GM12874 (cell line): Measurements from ENCODE around the gene SLC2A4RG.
A peak's percentile ranks its signal among the peaks of the same experiment; 100 is the strongest.

Source experiments
- TF ChIP-seq, protein P1 (sequence below): IDR thresholded peaks from 2 replicates; pipeline ENCODE4 v1.5.1; 2011; ENCODE audit warnings: low read depth, mild to moderate bottlenecking, control low read depth, low read length, moderate library complexity; ENCODE audit not compliant: insufficient read depth

The SLC2A4RG gene

DNA sequence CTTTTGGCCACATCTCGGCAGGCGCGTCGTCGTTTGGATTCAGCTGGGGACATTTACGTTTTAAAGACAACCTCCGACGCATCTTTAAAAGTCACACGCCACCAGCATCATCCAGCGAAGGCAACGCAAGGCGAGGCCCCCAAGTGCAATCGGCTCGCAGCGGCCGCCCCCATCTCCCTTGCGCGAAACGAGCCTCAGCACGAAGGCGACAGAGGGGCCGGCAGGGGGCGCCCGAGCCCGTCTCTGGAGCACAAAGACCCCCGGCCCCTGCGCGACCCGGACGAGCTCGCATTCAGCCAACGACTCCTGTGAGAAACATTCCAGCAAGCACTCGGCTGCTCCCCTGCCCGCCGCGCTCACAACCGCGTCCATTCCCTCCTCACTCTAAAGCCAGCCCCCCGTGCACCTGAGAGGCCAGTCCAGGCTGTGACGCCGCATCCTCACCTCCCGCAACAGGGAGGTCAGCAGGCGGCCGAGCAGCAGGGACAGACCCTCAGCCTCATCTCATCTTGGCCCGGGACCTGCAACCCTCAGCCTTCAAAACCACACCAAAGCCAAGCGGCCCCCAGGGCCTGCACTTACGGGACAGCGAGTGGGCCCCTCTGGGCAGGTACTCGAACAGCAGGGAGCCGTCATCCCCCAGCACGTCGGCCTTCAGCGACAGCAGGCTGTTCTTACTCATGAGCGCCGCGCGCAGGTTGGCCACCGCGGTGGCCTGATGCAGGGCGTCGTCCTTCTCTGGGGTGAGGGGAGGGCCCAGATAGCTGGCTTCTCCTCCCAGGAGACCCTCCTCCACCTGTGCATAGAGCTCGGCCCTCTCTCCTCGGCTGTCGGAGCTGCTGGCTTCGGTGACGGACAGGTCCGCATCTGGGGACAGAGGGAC is 35.8 kb downstream of the SLC2A4RG start:
- TF ChIP-seq, protein P1, sequence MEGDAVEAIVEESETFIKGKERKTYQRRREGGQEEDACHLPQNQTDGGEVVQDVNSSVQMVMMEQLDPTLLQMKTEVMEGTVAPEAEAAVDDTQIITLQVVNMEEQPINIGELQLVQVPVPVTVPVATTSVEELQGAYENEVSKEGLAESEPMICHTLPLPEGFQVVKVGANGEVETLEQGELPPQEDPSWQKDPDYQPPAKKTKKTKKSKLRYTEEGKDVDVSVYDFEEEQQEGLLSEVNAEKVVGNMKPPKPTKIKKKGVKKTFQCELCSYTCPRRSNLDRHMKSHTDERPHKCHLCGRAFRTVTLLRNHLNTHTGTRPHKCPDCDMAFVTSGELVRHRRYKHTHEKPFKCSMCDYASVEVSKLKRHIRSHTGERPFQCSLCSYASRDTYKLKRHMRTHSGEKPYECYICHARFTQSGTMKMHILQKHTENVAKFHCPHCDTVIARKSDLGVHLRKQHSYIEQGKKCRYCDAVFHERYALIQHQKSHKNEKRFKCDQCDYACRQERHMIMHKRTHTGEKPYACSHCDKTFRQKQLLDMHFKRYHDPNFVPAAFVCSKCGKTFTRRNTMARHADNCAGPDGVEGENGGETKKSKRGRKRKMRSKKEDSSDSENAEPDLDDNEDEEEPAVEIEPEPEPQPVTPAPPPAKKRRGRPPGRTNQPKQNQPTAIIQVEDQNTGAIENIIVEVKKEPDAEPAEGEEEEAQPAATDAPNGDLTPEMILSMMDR: no peak

DNA sequence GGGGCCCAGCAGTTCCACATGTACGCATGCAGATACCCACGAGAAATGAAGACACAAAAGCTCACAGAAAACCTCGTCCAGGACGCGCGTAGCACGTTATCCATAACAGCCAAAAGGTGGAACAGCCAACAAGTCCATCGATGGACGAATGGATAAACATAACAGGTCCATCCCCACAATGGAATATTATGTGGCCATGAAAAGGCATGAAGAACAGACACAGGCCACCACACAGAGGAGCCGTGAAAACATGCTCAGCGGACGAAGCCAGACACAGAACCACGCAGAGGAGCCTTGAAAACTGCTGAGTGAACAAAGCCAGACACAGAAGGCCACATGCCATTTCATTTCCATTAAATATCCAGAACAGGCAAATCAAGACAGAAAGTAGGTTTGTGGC is 38.0 kb downstream of the SLC2A4RG start:
- TF ChIP-seq, protein P1: no peak

DNA sequence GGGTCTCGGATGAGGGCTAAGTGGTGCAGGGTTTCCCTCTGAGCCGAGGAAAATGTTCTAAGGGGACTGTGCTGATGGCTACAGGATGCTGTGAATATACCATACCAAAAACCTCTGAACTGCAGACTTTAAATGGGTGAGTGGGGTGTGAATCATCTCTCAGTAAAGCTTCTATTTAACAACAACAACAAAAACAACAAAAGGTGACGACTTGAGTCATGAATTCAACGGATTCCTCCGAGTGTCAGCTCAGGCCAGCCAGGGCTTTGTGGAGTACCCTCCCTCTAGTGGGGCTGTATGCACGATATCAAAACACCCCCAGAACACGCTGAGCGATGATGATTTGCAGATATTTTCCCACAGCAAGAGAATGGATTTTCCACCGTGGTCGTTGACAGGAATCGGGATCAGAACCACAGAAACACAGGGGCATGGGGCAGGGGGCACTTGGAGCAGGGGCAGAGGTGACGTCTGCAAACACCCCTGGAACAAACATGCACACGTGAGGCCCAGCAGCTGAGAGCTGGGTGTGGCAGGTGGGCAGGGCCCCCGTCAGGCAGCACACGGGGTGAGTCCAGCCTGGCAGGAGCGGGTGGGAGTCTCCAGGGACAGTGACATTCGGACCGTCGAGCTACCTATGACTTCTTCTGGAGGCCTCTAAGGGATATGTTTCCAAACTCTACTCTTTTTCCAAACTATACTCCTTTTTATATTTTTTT is 38.6 kb downstream of the SLC2A4RG start:
- TF ChIP-seq, protein P1: no peak

DNA sequence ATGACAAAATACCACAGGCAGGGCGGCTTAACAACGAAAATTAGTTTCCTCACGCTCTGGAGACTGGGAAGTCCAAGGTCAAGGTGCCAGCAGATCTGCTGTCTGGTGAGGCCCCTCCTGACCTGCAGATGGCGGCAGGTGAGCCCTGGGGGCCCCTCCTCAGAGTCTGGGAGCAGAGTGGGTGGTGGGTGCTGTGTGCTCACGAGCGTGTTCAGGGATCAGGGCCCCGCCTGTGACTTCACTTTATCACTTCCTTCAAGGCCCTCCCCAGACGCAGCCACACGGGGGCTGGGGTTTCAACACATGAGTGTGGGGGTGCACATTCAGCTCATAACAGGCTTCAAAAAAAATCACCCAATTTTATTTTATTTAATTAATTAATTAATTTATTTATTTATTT is 39.3 kb downstream of the SLC2A4RG start:
- TF ChIP-seq, protein P1: 0 out of 2 replicates have a peak, but pooled peaks have one; percentile 6

DNA sequence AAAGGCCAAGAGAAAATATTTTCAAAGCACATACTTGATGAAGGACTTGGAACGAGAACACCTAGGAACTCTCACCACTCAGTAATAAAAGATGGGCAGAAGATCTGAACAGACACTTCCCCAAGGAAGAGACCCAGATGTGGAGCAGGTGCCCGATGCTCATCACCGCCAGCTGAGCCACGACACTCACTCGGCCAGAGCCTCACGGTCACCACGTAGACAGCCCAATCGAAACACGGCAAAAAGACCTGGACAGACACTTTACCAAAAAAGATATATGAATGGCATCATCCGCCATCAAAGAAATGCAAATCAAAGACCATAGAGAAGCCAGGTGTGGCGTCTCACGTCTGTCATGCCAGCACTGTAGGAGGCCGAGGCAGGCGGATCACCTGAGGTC is 41.6 kb downstream of the SLC2A4RG start:
- TF ChIP-seq, protein P1: no peak

DNA sequence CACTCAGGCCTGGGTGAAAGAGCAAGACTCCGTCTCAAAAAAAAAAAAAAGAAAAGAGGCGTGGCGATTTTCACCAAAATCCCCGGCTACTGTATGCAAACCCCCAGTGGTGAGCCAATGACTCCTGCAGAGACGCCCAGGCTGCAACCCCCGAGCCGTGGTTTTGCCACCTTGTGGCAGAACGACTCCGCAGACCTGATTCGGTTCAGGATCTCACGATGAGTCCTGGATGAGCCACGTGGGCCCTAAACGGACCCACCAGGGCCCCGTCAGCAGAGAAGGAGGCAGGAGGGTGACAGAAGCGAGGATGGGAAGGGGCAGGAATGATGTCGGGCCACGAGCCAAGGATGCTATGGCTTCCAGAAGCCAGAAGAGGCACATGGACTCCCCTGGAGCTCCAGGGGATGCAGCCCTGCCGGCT is 42.5 kb downstream of the SLC2A4RG start:
- TF ChIP-seq, protein P1: no peak

DNA sequence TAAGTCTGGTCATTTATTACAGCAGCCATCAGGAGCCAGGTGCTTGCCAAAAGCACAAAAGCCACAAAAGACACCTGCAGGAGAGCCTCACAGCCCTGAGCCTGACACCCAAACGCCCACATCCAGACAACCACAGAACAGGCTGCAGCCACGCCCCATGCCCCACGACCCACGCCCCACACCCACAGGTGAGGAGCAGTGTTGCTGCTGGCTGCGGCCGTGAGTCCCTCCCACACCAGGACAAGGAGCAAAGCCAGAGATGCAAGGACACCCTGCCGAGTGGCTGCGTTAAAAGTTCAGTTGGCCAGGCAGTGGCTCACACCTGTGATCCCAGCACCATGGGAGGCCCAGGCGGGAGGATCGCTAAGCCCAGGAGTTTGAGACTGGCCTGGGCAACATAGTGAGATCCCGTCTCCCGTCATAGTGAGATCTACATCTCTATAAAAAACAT is 43.0 kb downstream of the SLC2A4RG start:
- TF ChIP-seq, protein P1: no peak
